ENCODE results near the gene PCAT7.

DNA sequence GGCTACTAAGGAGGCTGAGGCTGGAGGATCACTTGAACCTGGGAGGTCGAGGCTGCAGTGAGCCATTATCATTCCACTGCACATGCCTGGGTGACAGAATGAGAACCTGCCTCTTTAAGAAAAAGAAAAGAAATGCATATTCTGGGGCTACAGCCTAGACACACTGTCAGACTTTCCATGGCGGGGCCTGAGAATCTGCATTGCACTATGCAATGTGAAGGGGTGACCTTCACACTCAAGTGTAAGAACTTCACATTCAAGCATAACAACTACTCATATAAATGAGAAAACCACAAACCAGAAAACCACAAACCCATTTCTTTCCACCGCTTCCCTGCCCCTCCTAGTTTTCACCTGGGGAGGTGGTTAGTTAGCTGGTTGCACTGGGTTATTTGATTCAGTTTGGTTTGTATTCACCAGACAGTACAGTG, 56.8 kb downstream of the PCAT7 start:
- TF ChIP-seq POLR2A (IDR thresholded peaks at IDR 0.05) (no peak), EP300 (IDR thresholded peaks at IDR 0.05) (no peak), POLR2AphosphoS5 (IDR thresholded peaks at IDR 0.05) (no peak)
- TF ChIP-seq, protein P1, sequence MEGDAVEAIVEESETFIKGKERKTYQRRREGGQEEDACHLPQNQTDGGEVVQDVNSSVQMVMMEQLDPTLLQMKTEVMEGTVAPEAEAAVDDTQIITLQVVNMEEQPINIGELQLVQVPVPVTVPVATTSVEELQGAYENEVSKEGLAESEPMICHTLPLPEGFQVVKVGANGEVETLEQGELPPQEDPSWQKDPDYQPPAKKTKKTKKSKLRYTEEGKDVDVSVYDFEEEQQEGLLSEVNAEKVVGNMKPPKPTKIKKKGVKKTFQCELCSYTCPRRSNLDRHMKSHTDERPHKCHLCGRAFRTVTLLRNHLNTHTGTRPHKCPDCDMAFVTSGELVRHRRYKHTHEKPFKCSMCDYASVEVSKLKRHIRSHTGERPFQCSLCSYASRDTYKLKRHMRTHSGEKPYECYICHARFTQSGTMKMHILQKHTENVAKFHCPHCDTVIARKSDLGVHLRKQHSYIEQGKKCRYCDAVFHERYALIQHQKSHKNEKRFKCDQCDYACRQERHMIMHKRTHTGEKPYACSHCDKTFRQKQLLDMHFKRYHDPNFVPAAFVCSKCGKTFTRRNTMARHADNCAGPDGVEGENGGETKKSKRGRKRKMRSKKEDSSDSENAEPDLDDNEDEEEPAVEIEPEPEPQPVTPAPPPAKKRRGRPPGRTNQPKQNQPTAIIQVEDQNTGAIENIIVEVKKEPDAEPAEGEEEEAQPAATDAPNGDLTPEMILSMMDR (IDR thresholded peaks at IDR 0.05) = no peak

Measured in stomach (tissue), 4 donors.